DLD1 (cell line): Measurements from ENCODE around the gene EEF1A1.
"Not testable (repeated sequence)": the region's sequence is repeated elsewhere in the genome, so short reads cannot be mapped to it uniquely, and the experiment has no call there.

Experiments used
- in situ Hi-C: cut with HindIII; loops from 2 replicates; pipeline ENCODE4 v1.10.0; 2017; ENCODE audit warnings: low sequenced_read_pairs

The EEF1A1 gene

DNA sequence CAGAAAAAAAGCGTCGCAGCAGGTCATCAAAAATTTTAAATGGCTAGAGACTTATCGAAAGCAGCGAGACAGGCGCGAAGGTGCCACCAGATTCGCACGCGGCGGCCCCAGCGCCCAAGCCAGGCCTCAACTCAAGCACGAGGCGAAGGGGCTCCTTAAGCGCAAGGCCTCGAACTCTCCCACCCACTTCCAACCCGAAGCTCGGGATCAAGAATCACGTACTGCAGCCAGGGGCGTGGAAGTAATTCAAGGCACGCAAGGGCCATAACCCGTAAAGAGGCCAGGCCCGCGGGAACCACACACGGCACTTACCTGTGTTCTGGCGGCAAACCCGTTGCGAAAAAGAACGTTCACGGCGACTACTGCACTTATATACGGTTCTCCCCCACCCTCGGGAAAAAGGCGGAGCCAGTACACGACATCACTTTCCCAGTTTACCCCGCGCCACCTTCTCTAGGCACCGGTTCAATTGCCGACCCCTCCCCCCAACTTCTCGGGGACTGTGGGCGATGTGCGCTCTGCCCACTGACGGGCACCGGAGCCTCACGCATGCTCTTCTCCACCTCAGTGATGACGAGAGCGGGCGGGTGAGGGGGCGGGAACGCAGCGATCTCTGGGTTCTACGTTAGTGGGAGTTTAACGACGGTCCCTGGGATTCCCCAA, at the start of gene EEF1A1:
EEF1A1 (minus strand) TSS at position 345 of the 663 bp plus-strand sequence. CDS start 1,006 bp downstream, outside the sequence.
- in situ Hi-C loops, result no loop called here

DNA sequence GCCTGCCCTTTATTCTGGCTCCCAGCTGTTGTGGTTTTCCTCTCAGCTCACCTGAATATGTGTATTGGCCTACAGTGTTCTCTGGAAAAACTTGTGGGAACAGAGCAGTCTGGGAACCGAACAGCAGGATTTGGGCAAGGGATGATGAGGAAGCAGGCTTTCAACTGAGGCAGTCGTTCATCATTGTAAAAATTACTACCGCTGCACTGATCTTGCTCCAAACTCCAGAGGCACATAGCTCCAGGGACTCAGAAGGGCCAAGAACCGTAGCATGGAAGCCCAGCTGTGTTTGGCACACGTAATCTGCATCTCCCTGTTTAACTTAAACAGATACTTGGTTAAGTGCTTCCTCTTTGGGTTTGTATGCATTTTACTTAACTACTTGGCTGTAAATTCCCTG, 48.3 kb upstream of the EEF1A1 start:
- in situ Hi-C loops, result no loop called here

DNA sequence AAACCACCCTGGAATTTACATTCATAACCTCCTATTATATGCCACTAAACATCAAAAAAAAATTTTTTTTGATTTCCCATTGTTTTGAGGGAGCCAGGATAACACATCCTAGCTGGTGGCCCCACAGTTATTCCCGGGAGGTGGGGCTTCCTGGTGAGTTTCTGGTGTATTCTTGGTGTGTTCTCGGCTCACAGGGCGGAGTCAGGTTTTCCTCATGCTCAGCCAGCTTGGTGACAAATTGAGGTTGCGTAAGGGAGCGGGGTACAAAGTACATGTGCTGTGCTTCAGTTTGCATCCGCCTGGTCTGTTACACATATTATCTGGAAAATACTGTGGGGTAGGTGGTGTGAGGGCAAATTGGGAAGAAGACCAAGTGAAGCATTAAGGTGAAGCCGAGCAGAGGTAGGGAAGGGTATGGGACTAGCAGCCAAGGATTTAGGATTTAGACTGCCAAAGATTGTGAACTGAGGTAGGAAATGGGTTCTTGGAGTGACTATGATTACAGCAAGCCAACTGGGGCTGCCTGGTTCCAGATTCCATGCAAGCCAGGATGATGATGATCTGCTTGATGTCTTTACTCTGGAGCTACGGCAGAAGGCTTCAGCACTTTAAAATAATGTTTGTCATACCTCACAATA, 46.2 kb upstream of the EEF1A1 start:
- in situ Hi-C loops, result no loop called here

DNA sequence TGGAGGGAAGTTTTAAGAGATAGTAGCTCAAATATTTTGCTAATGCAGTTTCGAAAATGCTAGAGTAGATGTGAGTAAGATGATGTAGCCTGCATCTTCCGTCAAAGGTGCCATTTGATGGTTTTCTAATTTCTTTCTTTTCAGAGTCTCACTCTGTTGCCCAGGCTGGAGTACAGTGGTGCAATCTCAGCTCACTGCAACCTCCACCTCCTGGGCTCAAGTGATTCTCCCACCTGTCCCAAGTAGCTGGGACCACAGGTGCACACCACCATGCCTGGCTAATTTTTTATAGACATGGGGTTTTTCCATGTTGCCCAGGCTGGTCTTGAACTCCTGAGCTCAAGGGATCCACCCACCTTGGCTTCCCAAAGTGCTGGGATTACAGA, 45.6 kb upstream of the EEF1A1 start:
- in situ Hi-C loops, result not testable (repeated sequence)

DNA sequence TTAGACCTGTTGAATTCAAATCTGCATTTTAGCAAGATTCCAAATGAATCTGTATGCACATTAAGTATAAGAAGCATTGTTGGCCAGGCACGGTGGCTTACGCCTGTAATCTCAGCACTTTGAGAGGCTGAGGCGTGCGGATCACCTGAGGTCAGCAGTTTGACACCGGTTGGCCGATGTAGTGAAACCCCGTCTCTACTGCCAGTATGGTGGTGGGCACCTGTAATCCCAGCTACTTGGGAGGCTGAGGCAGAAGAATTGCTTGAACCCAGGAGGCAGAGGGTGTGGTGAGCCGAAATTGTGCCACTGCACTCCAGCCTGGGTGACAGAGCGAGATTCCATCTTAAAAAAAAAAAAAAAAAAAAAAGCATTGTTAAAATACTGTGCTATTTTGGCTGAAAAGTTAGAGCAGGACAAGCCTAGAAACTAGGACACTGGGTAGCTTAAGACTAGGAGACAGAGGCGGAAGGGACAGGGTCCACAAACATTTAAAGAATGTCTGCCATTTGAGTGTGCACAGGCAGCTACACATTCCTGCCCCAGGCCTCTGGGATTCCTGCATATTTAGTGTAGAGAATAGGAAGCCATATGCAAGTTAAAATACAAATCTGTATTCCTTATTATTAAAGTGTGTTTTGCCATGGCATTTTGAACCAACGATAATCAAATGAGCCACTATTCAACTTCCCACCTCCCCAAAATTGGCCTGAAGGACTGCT, 45.1 kb upstream of the EEF1A1 start:
- in situ Hi-C loops, result no loop called here

DNA sequence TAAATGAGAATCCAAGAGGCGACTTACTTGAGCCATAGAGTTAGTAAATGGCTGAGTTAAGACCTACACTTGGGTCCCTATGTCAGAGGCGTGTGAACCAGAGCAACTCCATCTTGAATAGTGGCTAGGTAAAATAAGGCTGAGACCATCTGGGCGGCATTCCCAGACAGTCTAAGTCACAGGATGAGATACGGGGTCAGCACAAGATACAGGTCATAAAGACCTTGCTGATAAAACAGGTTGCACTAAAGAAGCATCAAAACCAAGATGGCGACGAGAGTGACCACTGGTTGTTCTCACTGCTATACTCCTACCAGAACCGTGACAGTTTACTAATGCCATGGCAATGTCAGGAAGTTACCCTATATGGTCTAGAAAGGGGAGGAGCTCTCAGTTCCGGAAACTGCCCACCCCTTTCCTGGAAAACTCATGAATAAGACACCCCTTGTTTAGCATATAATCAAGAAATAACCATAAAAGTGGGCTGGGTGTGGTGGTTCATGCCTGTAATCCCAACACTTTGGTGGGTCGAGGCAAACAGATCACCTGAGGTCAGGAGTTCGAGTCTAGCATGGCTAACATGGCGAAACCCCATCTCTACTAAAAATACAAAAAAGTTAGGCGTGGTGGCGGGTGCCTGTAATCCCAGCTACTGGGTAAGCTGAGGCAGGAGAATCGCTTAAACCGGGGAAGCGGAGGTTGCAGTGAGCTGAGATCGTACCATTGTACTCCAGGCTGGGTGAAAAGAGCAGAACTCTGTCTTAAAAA, 43.9 kb upstream of the EEF1A1 start:
- in situ Hi-C loops, result no loop called here

DNA sequence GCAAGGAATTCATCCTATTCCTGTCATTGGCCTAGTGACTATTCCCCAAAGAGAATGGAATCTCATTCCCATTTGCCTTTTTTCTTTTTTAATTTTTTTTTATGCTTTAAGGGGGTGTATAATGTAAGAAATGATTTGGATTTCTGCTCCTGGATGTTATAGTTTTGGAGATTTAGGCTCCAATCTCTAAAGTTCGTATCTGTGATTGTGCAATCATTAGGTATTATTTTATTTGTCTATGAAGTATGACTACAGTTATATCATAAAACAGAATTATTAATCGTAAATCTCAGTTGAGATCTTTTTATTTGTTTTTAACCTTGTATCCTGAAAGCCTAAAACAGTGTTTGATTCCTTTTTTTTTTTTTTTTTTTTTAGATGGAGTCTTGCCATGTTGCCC, 41.7 kb upstream of the EEF1A1 start:
- in situ Hi-C loops, result no loop called here

DNA sequence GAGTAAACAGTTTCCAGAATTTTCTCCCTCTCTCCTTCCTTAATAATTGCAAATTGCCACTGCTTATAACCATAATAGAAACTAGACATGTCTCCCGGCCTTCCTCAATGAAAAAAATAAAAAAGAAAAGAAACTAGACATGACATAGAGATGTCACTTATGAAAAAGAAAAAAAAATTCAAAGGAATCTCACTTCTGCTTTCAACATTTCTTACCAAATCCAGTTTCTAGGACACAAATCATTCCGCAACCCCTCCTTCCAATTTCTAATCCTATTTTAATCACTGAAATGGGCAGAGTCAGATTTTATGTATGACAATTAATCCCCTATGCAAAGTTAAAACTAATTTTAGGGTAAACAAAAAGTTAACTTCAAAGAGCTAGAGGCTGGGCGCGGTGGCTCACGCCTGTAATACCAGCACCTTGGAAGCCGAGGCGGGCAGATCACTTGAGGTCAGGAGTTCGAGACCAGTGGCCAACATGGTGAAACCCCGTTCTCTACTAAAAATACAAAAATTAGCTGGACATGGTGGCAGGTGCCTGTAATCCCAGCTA, 40.1 kb upstream of the EEF1A1 start:
- in situ Hi-C loops, result no loop called here

DNA sequence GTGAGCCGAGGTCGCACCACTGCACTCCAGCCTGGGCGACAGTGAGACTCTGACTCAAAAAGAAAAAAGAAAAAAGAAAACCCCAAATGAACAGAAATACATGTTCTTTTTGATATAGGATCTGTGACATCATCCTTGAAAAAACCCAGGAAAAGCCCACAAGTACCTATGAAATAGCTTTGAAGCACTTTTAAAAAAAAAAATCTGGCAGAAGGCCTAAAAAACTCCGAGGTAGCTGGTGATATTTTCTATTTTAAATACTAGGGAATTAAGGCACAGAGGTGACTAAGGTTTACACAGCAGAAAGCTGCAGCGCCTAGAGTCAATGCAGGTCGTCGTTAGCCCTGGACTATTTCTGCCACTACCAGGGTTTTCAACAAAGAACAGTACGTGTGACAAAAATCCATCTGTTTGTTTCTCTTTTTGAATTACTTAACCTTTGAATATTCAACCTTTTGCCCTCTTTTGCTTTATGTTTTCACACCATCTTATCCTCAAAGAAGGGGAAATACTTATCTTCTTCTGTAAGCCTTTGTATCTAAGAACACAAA, 39.4 kb upstream of the EEF1A1 start:
- in situ Hi-C loops, result no loop called here

DNA sequence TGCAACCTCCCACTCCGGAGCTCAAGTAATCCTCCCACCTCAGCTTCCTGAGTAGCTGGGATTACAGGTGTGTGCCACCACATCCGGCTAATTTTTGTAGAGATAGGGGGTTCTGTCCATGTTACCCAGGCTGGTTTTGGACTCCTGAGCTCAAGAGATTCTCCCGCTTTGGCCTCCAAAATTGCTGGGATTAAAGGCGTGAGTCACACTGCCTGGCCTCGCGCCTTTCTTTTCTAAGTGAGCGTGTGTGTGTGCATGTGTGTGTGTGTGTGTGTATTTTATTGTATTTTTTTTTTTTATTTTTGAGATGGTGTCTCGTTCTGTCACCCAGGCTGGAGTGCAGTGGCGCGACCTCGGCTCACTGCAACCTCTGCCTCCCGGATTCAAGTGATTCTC, 38.6 kb upstream of the EEF1A1 start:
- in situ Hi-C loops, result not testable (repeated sequence)

DNA sequence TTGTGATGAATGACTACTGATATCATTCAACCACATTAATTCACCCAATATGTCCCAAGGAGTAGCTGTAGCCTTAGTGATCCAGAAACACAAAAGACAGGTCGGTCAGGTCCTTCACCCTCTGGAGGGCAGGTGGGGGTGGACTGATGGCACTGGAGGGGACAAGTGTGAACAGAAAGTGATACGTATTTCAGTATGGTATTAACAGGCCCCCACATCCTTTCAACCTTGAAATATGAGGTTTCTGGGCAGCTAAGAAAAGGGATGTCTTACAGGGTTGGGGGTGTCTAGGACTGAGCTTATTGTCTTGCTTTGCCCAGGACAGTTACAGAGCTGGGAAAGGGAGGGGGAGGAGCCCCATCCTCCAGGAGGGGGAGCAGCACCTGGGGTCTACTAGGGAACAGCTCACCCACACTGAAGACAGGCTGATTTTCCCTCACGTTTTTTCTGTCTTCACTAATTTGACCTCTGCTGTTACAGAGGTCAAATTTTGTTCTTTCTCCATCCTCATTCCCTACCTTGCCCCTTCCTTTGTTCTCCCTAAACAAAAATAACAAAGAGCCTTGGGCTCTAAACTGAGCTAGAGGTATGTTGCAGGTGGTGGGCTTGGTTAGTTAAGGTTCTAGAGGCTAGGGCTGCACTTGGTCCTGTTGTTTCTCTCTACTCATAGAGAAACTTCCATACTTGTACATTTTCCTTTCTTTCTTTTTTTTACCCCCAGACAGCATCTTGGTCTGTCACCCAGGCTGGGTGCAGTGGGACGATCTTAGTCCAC, 38.0 kb upstream of the EEF1A1 start:
- in situ Hi-C loops, result no loop called here

DNA sequence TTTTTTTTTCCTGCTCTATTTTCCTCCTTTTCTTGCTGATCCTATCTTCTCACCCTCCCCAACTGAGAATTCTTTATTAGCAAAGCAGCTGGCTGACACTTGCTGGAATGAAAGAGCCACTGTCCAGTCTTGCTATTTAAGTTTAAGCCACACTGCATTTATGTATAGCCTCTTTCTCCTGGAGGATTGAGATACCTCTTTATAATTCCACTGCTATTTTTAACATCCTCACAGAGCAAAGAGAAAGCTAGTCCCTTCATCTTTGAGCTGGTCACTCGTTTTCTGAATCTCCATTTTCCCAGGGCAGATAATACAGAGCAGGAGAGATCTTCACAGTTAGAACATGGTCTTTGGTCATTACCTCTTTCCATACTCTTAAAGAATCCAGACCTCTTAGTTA, 36.0 kb upstream of the EEF1A1 start:
- in situ Hi-C loops, result no loop called here

DNA sequence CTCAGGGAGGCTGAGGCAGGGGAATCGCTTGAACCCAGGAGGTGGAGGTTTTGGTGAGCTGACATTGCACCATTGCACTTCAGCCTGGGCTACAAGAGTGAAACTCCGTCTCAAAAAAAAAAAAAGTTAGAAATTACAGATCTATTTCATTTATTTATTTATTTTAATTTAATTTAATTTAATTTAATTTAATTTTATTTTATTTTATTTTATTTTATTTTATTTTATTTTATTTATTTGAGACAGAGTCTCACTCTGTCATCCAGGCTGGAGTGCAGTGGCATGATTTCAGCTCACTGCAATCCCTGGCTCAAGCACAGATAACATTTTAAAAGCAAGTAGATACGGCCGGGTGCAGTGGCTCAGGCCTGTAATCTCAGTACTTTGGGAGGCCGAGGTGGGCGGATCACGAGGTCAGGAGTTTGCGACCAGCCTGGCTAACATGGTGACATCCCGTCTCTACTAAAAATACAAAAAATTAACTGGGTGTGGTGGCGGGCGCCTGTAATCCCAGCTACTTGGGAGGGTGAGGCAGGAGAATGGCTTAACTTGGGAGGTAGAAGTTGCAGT, 34.6 kb upstream of the EEF1A1 start:
- in situ Hi-C loops, result not testable (repeated sequence)

DNA sequence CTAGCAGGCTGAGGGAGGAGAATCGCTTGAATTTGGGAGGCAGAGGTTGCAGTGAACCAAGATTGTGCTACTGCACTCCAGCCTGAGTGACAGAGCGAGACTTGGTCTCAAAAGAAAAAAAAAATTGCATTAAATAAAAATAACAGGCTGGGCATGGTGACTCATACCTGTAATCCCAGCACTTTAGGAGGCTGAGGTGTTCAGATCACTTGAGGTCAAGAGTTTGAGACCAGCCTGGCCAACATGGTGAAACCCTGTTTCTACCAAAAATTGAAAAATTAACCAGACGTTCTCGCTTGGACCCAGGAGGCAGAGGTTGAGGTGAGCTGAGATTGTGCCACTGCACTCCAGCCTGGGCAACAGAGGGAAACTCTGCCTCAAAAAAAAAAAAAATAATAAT, 30.3 kb upstream of the EEF1A1 start:
- in situ Hi-C loops, result not testable (repeated sequence)

DNA sequence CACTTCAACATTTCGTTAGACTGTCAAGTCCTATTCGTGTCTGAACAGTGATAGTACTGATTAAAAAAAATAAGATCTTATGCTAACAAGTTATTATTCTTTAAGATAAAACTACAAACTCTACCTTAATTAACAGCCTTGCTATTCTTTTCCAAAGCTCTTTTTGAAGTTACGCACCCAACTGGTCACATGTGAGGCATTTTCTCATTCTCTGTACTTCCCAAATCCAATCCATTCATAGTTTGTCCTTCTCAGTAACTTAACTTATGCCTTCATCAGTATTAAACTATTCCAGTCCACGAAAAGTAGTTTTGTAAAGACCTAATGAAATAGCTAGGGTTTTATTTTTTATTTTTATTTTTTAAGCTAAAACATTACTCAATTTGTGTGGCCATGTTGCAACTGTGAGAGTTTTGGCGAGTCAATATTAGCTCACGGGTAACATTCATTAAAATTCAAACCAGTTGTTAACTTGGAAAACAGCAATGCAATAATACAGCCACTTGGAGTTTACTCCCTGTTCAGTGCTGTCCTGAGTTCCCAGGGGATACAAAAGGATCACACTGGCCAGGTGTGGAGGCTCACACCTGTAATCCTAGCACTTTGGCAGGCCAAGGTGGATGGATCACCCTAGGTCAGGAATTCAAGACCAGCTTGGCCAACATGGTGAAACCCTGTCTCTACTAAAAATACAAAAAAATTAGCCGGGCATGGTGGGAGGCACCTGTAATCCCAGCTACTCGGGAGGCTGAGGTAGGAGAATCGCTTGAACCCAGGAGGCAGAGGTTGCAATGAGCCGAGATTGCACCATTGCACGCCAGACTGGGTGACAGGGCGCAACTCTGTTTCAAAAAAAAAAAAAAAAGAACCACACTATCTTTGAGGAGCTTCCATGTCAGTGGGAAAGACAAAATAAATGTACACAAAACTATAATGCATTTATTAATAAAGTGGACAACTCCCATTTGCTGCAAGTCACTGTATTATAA, 27.9 kb upstream of the EEF1A1 start:
- in situ Hi-C loops, result no loop called here

DNA sequence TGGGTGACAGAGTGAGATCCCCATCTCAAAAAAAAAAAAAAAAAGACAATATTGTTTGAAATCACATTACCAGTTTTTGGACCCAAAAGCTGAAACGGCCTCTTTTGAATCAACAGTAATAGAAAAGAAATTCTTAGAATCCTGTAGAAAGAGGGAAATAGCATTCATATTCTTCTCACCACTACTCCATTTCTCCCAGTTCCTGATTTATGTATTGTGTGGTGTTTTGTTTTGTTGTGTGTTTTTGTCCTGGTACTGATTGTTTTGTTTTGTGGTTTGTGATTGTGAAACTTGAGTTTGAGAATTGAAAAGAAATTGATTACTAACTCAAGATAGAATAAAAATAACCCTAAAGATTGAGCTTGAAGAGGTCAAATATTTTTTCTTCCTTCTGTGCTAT, 26.2 kb upstream of the EEF1A1 start:
- in situ Hi-C loops, result no loop called here

DNA sequence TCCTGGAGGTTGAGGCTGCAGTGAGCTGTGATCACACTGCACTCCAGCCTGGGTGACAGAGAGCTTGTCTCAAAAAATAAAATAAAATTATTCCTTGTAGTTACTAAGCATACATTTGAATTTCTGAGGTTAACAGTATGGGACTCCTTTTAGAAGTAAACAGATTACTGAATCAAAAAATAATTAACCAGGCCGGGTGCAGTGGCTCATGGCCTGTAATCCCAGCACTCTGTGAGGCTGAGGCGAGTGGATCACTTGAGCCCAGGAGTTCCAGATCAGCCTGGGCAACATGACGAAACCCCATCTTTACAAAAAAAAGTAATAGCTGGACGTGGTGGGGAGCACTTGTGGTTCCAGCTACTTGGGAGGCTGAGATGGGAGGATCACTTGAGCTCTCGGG, 22.1 kb upstream of the EEF1A1 start:
- in situ Hi-C loops, result no loop called here

DNA sequence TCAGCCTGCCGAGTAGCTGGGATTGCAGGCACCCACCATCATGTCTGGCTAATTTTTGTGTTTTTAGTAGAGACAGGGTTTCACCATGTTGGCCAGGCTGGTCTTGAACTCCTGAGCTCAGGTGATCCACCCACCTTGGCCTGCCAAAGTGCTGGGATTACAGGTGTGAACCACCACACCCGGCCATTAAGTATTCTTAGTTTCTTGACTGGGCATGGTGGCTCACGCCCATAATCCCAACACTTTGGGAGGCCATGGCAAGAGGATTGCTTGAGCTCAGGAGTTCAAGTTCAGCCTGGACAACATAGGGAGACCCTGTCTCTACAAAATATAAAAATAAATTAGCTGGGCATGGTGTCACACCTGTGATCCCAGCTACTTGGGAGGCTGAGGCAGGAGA, 21.6 kb upstream of the EEF1A1 start:
- in situ Hi-C loops, result not testable (repeated sequence)
